Keratinocyte (primary cell): Measurements from ENCODE around the gene MTERF4.

ENCODE experiments used
- CTCF ChIP-seq, 3 experiments: IDR thresholded peaks in 1 of 3; conservative IDR thresholded peaks in 1 of 3; optimal IDR thresholded peaks in 1 of 3; 2 replicates in 2 of 3; 3 replicates in 1 of 3; pipeline versions ENCODE3 to v1.5.1; 2011; ENCODE audit warnings: low read length in 3 of 3, mild to moderate bottlenecking in 3 of 3, moderate library complexity in 2 of 3, control low read depth in 1 of 3, inconsistent platforms in 1 of 3; ENCODE audit not compliant: insufficient read depth in 2 of 3; ENCODE audit errors: extremely low read depth in 1 of 3
- EZH2 ChIP-seq: IDR thresholded peaks from one replicate; pipeline ENCODE4 v1.6.1; 2012; ENCODE audit warnings: inconsistent platforms, mild to moderate bottlenecking, low read length, moderate library complexity

GRCh38 chr2:241123816-241124536 lies 21.9 kb upstream of the MTERF4 start:
- TF ChIP-seq CTCF (optimal IDR thresholded peaks at IDR 0.05 in 1 of 3, IDR thresholded peaks at IDR 0.05 in 1 of 3, conservative IDR thresholded peaks at IDR 0.05 in 1 of 3; ENCODE audit: extremely low read depth in 1 of 3, insufficient read depth in 2 of 3, low read length in 3 of 3) (peak; percentile 7 to 11 (median 8)), EZH2 (no peak)
